GM13976 (cell line): ENCODE measurements around the gene RAPH1.

Experiments
- DNase-seq: peaks from one replicate; pipeline ENCODE4 v3.0.0; 2012; ENCODE audit warnings: low spot score
- CTCF ChIP-seq: IDR thresholded peaks from 2 replicates; pipeline ENCODE4 v1.5.1; 2012; ENCODE audit warnings: borderline replicate concordance, mild to moderate bottlenecking; ENCODE audit not compliant: insufficient read depth; ENCODE audit errors: extremely low read depth, missing control alignments, control extremely low read depth
- in situ Hi-C: fragments of 300-500 bp; cut with MboI; formaldehyde crosslinking; loops from one replicate; pipeline ENCODE4 v1.12.0; 2022; ENCODE audit warnings: low sequenced_read_pairs, mixed read lengths, inconsistent platforms; ENCODE audit not compliant: unreplicated experiment

RAPH1 gene

GRCh38 chr2:203453858-203454451 lies 81.1 kb downstream of the RAPH1 start:
- peak; percentile 50 for DNase-seq
- in situ Hi-C loops = no loop called here
- TF ChIP-seq CTCF = peak; percentile 73

- no peak for DNase-seq
- in situ Hi-C loops = no loop called here
- TF ChIP-seq CTCF = no peak
Observed at GRCh38 chr2:203451689-203452088, 83.4 kb downstream of the RAPH1 start.

- in situ Hi-C loops = no loop called here
- DNase-seq = no peak
- TF ChIP-seq CTCF = no peak
Observed at GRCh38 chr2:203451011-203451410, 84.1 kb downstream of the RAPH1 start.

GRCh38 chr2:203450561-203450960 lies 84.5 kb downstream of the RAPH1 start:
- in situ Hi-C loops = no loop called here
- TF ChIP-seq CTCF = no peak
- DNase-seq = no peak

GRCh38 chr2:203446780-203447179 lies 88.3 kb downstream of the RAPH1 start:
- no peak for DNase-seq
- TF ChIP-seq CTCF = no peak
- in situ Hi-C loops = loop anchor here (25.0 kb wide), 2 partner anchors 209 to 859 kb away; partner anchors contain the start of gene CYP20A1

- in situ Hi-C loops = loop anchor here (25.0 kb wide), 2 partner anchors 209 to 859 kb away; partner anchors contain the start of gene CYP20A1
- DNase-seq = no peak
- no peak for TF ChIP-seq CTCF
Observed at GRCh38 chr2:203446071-203446481, 89.0 kb downstream of the RAPH1 start.
